BE2C (cell line): ENCODE results near the gene LRP1.

ENCODE experiments used
- DNase-seq: peaks from one replicate; pipeline ENCODE4 v3.0.0-alpha.2; 2020
- H3K27me3 ChIP-seq: fragments of 250-450 bp; sonication (Bioruptor Pico); 2 replicates; pipeline ENCODE4 v1.5.1; 2020; ENCODE audit warnings: mild to moderate bottlenecking
- H3K36me3 ChIP-seq: fragments of 250-450 bp; sonication (Bioruptor Pico); 2 replicates; pipeline ENCODE4 v1.5.1; 2020; ENCODE audit warnings: mild to moderate bottlenecking
- H3K4me1 ChIP-seq: fragments of 250-450 bp; sonication (Bioruptor Pico); 2 replicates; pipeline ENCODE4 v1.5.1; 2020
- H3K4me3 ChIP-seq: 2 replicates; pipeline ENCODE4 v1.5.1; 2011; ENCODE audit warnings: low read depth, low read length
- H3K9me3 ChIP-seq: fragments of 250-450 bp; sonication (Bioruptor Pico); 2 replicates; pipeline ENCODE4 v1.5.1; 2020
- TF ChIP-seq, protein P1 (sequence below): IDR thresholded peaks from 2 replicates; pipeline ENCODE4 v1.5.1; 2012; ENCODE audit warnings: mild to moderate bottlenecking, low read depth, low read length

LRP1 gene

GRCh38 chr12:57093415-57094207, 34.7 kb upstream of the LRP1 start:
- H3K36me3 ChIP-seq, result peaks cover 25% of the 10 kb centered on the region
- H3K4me1 ChIP-seq, result peaks cover 6% of the 10 kb centered on the region
- peak; percentile 76 for DNase-seq
- H3K4me3 ChIP-seq, result peak overlapping the region; percentile 29
- H3K27me3 ChIP-seq, result no peaks in the 10 kb centered on the region
- TF ChIP-seq, protein P1, sequence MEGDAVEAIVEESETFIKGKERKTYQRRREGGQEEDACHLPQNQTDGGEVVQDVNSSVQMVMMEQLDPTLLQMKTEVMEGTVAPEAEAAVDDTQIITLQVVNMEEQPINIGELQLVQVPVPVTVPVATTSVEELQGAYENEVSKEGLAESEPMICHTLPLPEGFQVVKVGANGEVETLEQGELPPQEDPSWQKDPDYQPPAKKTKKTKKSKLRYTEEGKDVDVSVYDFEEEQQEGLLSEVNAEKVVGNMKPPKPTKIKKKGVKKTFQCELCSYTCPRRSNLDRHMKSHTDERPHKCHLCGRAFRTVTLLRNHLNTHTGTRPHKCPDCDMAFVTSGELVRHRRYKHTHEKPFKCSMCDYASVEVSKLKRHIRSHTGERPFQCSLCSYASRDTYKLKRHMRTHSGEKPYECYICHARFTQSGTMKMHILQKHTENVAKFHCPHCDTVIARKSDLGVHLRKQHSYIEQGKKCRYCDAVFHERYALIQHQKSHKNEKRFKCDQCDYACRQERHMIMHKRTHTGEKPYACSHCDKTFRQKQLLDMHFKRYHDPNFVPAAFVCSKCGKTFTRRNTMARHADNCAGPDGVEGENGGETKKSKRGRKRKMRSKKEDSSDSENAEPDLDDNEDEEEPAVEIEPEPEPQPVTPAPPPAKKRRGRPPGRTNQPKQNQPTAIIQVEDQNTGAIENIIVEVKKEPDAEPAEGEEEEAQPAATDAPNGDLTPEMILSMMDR, result peak; percentile 74
- H3K9me3 ChIP-seq, result no peaks in the 10 kb centered on the region

DNA sequence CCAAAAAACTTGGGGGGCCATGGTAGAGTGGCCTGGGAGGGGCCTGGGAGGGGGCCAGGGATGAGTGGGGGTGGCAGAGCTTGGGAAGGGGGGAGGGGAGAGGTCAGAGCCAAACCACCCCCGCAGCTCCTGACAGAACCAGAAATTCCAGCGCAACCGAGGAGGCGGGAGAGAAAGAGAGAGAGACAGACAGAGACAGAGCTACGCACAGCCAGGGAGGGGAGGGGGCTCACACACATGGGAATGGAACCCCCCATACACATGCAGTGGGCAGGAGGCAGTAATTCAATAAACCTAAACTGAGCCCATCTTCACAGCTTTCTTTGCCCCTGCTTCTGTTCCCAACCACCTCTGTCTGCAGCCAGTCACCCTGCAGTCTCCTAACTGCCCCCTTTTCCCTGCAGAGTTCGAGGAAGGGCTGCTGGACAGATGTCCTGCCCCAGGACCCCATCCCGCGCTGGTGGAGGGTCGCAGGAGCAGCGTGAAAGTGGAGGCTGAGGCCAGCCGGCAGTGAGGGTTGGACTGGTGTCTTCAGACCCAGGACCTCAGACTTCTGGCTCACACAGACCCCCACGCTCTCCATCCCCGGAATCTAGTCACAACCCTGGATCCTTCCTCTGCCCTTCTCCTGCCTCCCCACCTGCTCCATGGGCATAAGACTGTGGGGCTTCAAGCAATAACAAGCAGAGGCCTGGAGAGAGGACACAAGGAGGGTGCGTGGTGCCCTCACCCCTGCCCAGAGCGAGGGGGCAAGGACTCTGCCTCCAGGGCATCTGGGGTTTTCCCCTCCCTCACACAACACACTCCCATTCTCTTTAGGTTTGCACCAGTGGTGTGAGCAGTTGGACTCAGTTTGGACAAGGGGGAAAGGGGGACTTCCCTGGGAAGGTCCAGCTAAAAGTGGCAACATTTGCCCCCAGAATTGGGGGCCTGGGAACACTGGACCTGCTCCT, 33.8 kb upstream of the LRP1 start:
- TF ChIP-seq, protein P1, result no peak
- no peaks in the 10 kb centered on the region for H3K9me3 ChIP-seq
- DNase-seq, result no peak
- H3K36me3 ChIP-seq, result peaks cover 25% of the 10 kb centered on the region
- no peaks in the 10 kb centered on the region for H3K27me3 ChIP-seq
- no peak overlapping the region for H3K4me3 ChIP-seq
- peaks cover 6% of the 10 kb centered on the region for H3K4me1 ChIP-seq

DNA sequence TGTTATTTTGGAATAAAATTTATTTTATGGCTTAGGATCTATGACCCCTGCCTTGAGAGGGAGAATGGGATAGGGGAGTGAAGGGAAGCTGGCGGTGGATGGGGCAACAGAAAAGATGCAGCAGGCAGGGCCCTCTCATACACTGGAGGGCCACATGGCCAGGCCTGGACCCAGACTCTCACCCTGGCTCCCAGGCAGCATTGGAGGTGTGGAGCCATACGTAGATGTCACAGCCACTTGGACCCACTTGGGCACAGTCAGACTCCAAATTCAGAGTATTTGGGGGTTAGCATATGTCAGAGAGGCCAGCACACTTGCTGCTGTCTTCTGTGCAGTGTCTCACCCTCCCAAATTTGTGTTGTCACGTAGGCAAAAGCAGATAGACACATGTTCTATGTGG, 32.8 kb upstream of the LRP1 start:
- DNase-seq, result no peak
- TF ChIP-seq, protein P1, result no peak

DNA sequence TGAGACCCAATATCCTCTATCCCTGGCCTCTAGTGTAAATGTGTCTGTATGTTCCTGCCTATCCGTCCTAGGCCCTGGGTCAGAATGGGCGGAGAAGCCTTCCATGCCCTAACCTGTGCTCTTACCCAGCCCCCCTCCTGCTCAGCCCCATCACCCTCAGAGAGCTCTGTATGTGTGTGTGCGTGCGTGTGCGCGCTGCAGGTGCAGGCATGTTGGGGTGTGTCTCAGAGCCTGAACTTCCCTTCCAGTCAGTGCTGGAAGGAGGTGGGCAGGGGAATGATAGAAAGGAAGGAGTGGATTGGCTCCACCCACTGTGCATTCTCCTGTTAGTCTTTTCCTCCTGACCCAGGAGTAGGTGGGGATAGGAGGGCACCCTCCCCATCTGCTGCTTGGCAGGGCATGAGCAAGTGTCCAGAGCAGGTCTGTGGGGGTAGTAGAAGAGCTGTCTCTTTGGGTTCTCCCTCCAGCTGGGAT, 32.1 kb upstream of the LRP1 start:
- Histone ChIP-seq H3K4me3 (no peak overlapping the region), H3K36me3 (peaks cover 25% of the 10 kb centered on the region), H3K4me1 (peaks cover 6% of the 10 kb centered on the region), H3K9me3 (no peaks in the 10 kb centered on the region), H3K27me3 (no peaks in the 10 kb centered on the region)
- DNase-seq, result no peak
- TF ChIP-seq, protein P1, result no peak

More for the DNA sequence above, 32.8 kb upstream of the LRP1 start:
- H3K27me3 ChIP-seq, result no peaks in the 10 kb centered on the region
- H3K9me3 ChIP-seq, result no peaks in the 10 kb centered on the region
- peaks cover 6% of the 10 kb centered on the region for H3K4me1 ChIP-seq
- H3K4me3 ChIP-seq, result no peak overlapping the region
- peaks cover 25% of the 10 kb centered on the region for H3K36me3 ChIP-seq

GRCh38 chr12:57096748-57097553, 31.3 kb upstream of the LRP1 start:
- peaks cover 22% of the 10 kb centered on the region for H3K36me3 ChIP-seq
- DNase-seq, result no peak
- no peaks in the 10 kb centered on the region for H3K27me3 ChIP-seq
- TF ChIP-seq, protein P1, result no peak
- H3K4me3 ChIP-seq, result no peak overlapping the region
- no peaks in the 10 kb centered on the region for H3K9me3 ChIP-seq
- peaks cover 7% of the 10 kb centered on the region for H3K4me1 ChIP-seq
